WTC11 (cell line): Measurements from ENCODE around the gene ZNF583.

Source experiments
- CREB1 ChIP-seq: sonication (generic); formaldehyde crosslinking; IDR thresholded peaks from 2 replicates; pipeline ENCODE4 v1.8.0; 2023; ENCODE audit warnings: mild to moderate bottlenecking, missing genetic modification reagents
- CTCF ChIP-seq: fragments of 200-600 bp; IDR thresholded peaks from 2 replicates; pipeline ENCODE4 v1.8.0; 2022; ENCODE audit warnings: antibody characterized with exemption
- ELF4 ChIP-seq: sonication (generic); formaldehyde crosslinking; IDR thresholded peaks from 2 replicates; pipeline ENCODE4 v1.8.1; 2022; ENCODE audit warnings: low read depth, mild to moderate bottlenecking, moderate library complexity, missing genetic modification reagents
- EMX1 ChIP-seq: fragments of 250-450 bp; sonication (Bioruptor Pico); IDR thresholded peaks from 2 replicates; pipeline ENCODE4 v1.8.0; 2021; ENCODE audit warnings: mild to moderate bottlenecking
- SP1 ChIP-seq: sonication (generic); formaldehyde crosslinking; conservative IDR thresholded peaks from 2 replicates; pipeline ENCODE4 v1.8.1; 2022; ENCODE audit warnings: missing genetic modification reagents
- TCF7 ChIP-seq: sonication (generic); formaldehyde crosslinking; IDR thresholded peaks from 2 replicates; pipeline ENCODE4 v1.8.0; 2022; ENCODE audit warnings: mild to moderate bottlenecking, low read depth, missing genetic modification reagents, moderate library complexity
- TP53 ChIP-seq: sonication (generic); formaldehyde crosslinking; IDR thresholded peaks from 2 replicates; pipeline ENCODE4 v1.8.1; 2023; ENCODE audit warnings: mild to moderate bottlenecking, missing genetic modification reagents

GRCh38 chr19:56356944-56357343 lies 47.2 kb upstream of the ZNF583 start:
- TF ChIP-seq EMX1 (CRISPR knock-in tag) = no peak
- TF ChIP-seq TP53 (CRISPR knock-in tag) = no peak
- no peak for TF ChIP-seq CTCF
- TF ChIP-seq CREB1 (CRISPR knock-in tag) = no peak
- TF ChIP-seq SP1 (CRISPR knock-in tag) = no peak
- no peak for TF ChIP-seq ELF4 (CRISPR knock-in tag)
- TF ChIP-seq TCF7 (CRISPR knock-in tag) = no peak
